ENCODE results near the gene TRIM29.
A peak's percentile ranks its signal among the peaks of the same experiment; 100 is the strongest.
"Not testable (repeated sequence)": the region's sequence is repeated elsewhere in the genome, so short reads cannot be mapped to it uniquely, and the experiment has no call there.

TRIM29 gene

GRCh38 chr11:120172054-120172911, 34.4 kb upstream of the TRIM29 start:
- no peak for FAIRE-seq
- DNase-seq (ENCODE audit: low spot score): peak; percentile 21

- FAIRE-seq: no peak
These were observed 32.9 kb upstream of the TRIM29 start for GRCh38 chr11:120170741-120171261.

GRCh38 chr11:120169981-120170698, 32.2 kb upstream of the TRIM29 start:
- FAIRE-seq (no peak), DNase-seq (ENCODE audit: low spot score) (no peak)

More at GRCh38 chr11:120170741-120171261, 32.9 kb upstream of the TRIM29 start:
- DNase-seq (ENCODE audit: low spot score): no peak

- no peak for DNase-seq (ENCODE audit: low spot score)
- FAIRE-seq: no peak
These were observed 31.2 kb upstream of the TRIM29 start for GRCh38 chr11:120168960-120169681.

- no peak for FAIRE-seq
These were observed 30.4 kb upstream of the TRIM29 start for GRCh38 chr11:120168108-120168959.

DNA sequence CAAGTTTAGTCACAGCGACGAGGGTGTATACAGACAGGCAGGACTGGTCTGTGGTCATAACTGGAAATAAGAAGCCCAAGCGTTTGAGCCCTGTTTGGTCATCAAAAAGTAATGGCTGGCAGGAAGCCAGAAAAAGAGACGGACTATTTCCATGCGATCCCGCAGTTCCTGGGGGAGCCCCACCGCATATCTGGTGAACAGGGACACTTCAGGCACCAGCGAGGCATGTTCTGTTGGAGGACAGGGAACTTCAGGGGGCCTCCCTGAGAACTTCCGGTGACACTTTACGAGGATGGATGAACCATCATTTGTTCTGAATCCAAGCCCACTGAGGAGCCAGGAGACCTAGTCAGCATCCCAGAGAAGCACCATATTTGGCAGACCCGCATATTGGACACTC, 29.7 kb upstream of the TRIM29 start:
- DNase-seq (ENCODE audit: low spot score): no peak
- FAIRE-seq: no peak

More at GRCh38 chr11:120168108-120168959, 30.4 kb upstream of the TRIM29 start:
- DNase-seq (ENCODE audit: low spot score): no peak

DNA sequence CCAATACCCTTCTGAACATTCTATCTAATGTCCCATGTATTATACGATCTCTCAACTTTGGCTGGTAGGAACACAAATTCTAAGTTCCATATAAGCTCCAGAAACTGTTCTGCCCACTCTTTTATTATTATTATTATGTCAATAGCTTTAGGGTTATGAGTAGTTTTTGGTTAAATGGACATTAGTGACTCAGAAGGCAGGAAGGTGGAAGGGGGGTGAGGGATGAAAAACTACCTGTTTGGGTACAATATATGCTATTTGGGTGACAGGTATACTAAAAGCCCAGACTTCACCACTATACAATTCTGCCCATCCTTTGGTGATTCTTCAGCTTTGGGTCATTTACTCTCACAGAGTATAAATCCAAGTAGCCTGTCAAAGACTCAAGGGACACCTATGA, 22.5 kb upstream of the TRIM29 start:
- FAIRE-seq: no peak

DNA sequence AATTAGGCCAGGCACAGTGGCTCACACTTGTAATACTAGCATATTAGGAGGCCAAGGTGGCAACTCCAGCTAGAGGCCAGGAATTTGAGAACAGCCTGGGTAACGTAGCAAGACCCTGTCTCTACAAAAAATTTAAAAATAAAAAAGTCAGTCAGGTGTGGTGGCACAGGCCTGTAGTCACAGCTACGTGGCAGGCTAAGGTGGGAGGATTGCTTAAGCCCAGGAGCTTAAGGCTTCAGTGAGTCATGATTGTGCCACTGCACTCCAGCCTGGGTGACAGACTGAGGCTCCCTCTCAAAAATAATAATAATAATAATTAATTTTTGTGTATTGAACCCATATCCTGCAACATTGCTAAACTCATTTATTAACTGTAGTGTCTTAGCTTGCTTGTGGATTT, 15.3 kb upstream of the TRIM29 start:
- FAIRE-seq (peak; percentile 45), DNase-seq (ENCODE audit: low spot score) (peak; percentile 12)

More for the DNA sequence above, 22.5 kb upstream of the TRIM29 start:
- no peak for DNase-seq (ENCODE audit: low spot score)

GRCh38 chr11:120151536-120151935, 13.6 kb upstream of the TRIM29 start:
- FAIRE-seq: peak; percentile 93
- DNase-seq (ENCODE audit: low spot score): peak; percentile 58

DNA sequence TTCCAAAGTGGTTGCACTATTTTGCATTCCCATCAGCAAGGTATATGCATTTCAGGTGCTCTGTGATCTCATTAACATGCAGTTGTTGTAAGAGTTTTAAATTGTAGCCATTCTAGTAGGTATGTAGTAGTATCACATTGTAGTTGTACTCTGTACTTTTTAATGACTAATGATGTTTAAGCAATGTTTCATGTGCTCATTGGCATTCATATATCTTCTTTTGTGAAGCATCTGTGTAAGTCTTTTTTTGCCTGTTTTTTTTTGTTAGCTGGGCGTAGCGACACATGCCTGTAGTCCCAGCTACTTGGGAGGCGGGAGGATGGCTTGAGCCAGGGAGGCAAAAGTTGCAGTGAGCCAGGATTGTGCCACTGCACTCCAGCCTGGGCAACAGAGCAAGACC, 11.3 kb upstream of the TRIM29 start:
- FAIRE-seq (no peak), DNase-seq (ENCODE audit: low spot score) (no peak)

- DNase-seq (ENCODE audit: low spot score): no peak
- FAIRE-seq: no peak
These were observed 10.0 kb upstream of the TRIM29 start for GRCh38 chr11:120147950-120148270.

GRCh38 chr11:120147094-120147949, 9.4 kb upstream of the TRIM29 start:
- no peak for FAIRE-seq
- DNase-seq (ENCODE audit: low spot score): no peak

DNA sequence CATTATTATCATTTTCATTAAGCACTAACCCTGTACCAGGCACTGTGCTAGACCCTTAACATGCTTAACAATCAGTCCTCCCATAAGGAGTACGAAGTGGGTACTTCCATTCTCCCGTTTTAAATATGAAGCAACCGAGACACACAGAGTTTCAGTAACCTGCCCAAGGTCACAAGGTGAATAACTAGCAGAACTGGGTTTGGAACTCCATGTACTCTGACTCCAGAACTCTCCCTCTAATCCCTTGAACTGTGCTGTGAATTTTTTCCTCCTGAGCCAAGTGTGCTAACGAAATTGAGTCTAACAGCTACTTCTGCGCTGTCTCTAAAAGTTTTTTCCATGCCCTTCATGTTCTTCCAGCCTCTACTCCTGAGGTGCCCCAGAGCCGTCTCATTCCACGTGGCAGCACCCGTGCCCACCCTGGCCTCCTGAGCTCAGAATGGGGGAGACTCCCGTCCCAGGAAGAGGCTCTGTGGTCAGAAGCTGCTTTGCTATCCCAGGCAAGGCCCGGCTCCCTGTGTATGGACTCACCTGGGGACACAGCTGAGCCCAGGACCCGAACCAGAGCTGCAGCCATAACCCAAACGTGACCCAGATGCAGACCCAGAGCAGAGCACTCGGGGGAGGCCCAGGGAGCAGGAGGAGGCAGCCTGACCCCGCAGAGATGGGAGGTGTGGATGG, 8.6 kb upstream of the TRIM29 start:
- DNase-seq (ENCODE audit: low spot score): no peak
- no peak for FAIRE-seq

DNA sequence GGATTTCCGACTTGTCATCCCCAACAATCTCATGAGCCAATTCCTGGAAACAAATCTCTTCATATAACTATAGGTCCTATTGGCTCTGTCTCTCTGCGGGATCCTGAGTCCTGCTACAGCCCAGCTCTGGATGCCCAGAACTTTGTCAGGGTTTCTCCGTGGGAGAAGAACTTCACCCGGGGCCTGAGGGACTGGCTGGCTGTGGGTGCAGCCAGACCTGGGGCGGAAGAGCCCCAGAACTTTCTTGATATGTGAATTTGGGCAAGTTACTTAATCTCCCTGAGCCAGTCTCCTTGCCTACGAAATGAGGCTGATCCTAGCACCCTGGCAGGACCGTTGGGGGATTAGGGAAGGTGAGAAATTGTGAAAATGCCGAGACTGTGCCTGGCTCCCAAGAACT, 6.6 kb upstream of the TRIM29 start:
- DNase-seq (ENCODE audit: low spot score) (no peak), FAIRE-seq (no peak)

DNA sequence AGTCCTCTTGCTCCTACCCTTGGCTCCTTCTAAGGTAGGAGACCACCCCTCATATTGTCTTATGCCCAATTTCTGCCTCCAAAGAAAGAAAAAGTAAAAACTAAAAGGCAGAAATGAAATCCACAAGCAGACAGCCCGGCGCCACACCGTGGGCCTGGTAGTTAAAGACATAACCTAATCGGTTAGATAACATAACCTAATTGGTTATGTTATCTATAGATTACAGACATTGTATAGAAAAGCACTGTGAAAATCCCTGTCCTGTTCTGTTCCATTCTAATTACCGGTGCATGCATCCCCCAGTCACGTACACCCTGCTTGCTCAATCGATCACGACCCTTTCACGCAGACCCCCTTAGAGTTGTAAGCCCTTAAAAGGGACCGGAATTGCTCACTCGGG, 5.6 kb upstream of the TRIM29 start:
- not testable (repeated sequence) for FAIRE-seq; DNase-seq (ENCODE audit: low spot score)

DNA sequence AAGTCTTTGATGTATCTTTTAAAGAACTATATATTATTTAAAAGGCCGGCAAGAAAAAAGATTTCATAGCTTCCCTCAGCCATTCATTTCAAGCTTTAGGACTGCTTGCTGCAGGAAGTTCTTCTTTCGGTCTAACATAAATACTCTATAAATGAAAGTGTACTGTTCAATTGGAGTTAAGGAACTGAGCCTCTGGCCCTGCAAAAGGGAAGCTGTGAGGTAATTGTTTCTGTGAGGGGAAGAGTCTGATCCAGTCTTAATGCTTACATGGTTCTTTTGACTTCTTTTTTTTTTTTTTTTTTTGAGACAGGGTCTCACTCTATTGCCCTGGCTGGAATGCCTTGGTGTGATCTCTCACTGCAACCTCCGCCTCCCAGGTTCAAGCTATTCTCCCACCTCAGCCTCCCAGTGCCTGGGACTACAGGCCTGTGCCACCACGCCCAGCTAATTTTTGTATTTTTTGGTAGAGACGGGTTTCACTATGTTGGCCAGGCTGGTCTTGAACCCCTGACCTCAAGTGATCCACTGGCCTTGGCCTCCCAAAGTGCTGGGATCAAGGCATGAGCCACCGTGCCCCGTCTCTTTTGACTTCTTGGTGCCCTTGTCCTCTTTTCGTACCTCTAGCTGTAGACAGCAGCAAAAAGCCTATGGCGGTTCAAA, 4.7 kb upstream of the TRIM29 start:
- DNase-seq (ENCODE audit: low spot score) (no peak), FAIRE-seq (no peak)

DNA sequence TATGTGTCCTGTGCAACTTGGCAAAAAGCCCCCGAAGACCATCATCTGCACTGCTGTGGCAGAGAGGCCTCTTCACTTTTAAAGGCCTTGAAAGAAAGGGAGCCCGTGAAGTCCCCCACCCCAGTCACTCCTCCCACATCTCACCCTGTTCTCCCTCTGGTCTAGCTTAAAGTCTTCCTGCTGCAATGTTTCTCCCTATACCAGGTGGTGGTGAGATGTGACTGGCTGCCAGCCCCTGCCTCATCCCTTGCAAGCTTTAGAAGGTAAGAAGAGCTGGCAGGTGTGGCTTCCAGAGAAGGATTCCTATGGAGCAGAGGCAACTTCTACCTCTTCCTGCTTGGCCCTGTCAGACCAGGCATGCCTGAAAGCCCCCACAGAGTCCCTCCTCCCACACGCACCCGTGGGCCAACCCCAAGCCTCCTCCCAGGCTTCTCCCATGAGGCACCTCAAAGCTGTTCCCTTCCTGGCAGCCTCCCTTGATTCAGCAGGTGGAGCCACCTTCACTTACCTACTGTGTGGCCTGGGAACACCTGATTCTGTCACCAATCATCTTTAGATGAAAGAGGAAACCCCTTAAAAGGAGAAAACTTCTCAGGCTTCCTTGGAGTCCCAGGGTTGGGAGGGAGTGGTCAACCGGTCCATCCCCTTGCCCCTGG, 4.0 kb upstream of the TRIM29 start:
- DNase-seq (ENCODE audit: low spot score): no peak
- FAIRE-seq: no peak

DNA sequence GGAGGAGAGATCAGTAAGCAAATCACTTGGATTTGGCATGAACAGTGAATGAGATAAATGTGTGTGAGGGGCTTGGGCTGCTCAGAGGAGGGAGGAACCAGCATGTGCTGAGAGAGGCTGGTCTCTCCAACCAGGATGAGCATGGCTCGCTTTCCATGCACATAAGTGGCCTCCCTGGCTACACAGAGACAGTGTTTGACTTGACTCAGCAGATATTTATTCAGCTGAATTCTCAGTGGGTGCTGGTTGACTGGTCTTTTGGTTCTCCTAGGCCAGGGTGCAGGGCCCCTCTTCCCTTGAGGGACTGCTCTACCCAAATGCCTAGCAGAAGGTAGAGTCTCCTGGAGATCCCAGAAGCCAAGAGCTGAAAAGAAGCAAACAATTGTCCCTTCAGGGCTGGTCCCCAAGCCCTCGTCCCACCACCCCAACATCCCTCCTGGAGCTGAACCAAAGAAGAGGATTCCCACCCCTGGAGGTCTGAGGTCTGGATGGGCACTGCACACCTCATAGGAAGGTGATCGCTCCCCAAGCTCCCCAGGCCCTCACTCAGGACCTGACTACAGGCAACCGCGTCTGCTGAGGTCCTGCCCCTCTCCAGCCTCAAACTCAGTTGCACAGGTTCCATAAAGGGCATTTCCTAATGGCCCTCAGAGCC, 3.3 kb upstream of the TRIM29 start:
- FAIRE-seq: no peak
- no peak for DNase-seq (ENCODE audit: low spot score)
